Measurements from ENCODE around the gene TIGD2.

GRCh38 chr4:89162987-89163386 lies 51.7 kb downstream of the TIGD2 start:
- TF ChIP-seq EZH2phosphoT487 (IDR thresholded peaks at IDR 0.05; ENCODE audit: low read depth) (no peak), CTCF (IDR thresholded peaks at IDR 0.05; ENCODE audit: low read depth, low read length) (no peak)

Data from OCI-LY3 (cell line).